ENCODE data around the gene NRG3.

Gene NRG3

DNA sequence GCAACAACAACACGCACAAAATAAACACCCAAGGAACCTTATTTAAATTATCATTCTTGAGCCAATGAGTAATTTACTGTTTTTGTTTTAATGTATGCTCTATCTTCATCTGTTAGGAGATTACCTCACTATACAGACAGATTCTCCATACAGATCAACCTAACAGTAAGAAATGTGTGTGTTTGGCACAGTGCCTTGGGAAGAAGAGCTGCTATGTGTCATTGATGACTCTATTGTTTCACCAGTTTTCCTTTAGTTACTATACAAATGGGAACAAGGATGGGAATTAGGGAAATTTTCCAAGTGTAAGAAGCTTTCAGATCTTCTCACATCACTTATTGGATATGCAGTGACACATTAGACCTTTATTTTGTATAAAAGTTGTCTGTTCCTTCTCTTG, 640.3 kb downstream of the NRG3 start:
- TF ChIP-seq ZFP30 (CRISPR knock-in tag; IDR thresholded peaks at IDR 0.05): no peak
- TF ChIP-seq SNAI2 (CRISPR knock-in tag; IDR thresholded peaks at IDR 0.05): no peak
- TF ChIP-seq TOX (CRISPR knock-in tag; IDR thresholded peaks at IDR 0.05; ENCODE audit: borderline replicate concordance): no peak
- no peak for TF ChIP-seq BACH2 (CRISPR knock-in tag; IDR thresholded peaks at IDR 0.05; ENCODE audit: borderline replicate concordance)
- TF ChIP-seq PPARA (CRISPR knock-in tag; IDR thresholded peaks at IDR 0.05; ENCODE audit: borderline replicate concordance): no peak
- TF ChIP-seq OSR1 (CRISPR knock-in tag; IDR thresholded peaks at IDR 0.05): no peak
- no peak for TF ChIP-seq ZNF8 (CRISPR knock-in tag; IDR thresholded peaks at IDR 0.05)
- no peak for ATAC-seq

DNA sequence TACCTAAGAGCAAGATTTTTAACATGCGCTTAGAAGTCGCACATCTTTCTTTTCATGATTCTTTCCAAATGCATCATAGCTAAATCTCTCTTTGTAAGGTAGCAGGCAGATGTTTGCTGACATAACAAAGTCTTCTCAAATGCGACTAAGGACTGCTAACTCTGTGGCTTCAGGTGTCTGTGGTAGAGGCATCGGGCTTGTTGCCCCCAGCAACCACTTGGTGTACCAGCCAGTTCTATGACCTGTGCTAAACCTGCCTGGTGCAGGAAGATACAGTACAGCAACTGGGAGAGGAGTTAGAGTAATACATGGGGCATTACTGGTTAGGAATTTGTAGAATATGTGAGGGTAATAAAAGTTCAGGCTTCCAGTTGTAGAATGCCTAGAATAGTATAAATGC, 654.1 kb downstream of the NRG3 start:
- ATAC-seq: no peak
- TF ChIP-seq ZC3H10 (CRISPR knock-in tag; IDR thresholded peaks at IDR 0.05): no peak
- no peak for TF ChIP-seq ZFP3 (CRISPR knock-in tag; IDR thresholded peaks at IDR 0.05)
- TF ChIP-seq ZNF565 (CRISPR knock-in tag; conservative IDR thresholded peaks at IDR 0.05; ENCODE audit: low read depth): no peak
- no peak for TF ChIP-seq RARB (CRISPR knock-in tag; IDR thresholded peaks at IDR 0.05)
- TF ChIP-seq, protein P1, sequence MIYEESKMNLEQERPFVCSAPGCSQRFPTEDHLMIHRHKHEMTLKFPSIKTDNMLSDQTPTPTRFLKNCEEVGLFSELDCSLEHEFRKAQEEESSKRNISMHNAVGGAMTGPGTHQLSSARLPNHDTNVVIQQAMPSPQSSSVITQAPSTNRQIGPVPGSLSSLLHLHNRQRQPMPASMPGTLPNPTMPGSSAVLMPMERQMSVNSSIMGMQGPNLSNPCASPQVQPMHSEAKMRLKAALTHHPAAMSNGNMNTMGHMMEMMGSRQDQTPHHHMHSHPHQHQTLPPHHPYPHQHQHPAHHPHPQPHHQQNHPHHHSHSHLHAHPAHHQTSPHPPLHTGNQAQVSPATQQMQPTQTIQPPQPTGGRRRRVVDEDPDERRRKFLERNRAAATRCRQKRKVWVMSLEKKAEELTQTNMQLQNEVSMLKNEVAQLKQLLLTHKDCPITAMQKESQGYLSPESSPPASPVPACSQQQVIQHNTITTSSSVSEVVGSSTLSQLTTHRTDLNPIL (CRISPR knock-in tag; IDR thresholded peaks at IDR 0.05; ENCODE audit: low read depth): no peak
- TF ChIP-seq, protein P2, sequence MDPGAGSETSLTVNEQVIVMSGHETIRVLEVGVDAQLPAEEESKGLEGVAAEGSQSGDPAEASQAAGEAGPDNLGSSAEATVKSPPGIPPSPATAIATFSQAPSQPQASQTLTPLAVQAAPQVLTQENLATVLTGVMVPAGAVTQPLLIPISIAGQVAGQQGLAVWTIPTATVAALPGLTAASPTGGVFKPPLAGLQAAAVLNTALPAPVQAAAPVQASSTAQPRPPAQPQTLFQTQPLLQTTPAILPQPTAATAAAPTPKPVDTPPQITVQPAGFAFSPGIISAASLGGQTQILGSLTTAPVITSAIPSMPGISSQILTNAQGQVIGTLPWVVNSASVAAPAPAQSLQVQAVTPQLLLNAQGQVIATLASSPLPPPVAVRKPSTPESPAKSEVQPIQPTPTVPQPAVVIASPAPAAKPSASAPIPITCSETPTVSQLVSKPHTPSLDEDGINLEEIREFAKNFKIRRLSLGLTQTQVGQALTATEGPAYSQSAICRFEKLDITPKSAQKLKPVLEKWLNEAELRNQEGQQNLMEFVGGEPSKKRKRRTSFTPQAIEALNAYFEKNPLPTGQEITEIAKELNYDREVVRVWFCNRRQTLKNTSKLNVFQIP (CRISPR knock-in tag; IDR thresholded peaks at IDR 0.05; ENCODE audit: borderline replicate concordance, low read depth): no peak
- TF ChIP-seq, protein P3, sequence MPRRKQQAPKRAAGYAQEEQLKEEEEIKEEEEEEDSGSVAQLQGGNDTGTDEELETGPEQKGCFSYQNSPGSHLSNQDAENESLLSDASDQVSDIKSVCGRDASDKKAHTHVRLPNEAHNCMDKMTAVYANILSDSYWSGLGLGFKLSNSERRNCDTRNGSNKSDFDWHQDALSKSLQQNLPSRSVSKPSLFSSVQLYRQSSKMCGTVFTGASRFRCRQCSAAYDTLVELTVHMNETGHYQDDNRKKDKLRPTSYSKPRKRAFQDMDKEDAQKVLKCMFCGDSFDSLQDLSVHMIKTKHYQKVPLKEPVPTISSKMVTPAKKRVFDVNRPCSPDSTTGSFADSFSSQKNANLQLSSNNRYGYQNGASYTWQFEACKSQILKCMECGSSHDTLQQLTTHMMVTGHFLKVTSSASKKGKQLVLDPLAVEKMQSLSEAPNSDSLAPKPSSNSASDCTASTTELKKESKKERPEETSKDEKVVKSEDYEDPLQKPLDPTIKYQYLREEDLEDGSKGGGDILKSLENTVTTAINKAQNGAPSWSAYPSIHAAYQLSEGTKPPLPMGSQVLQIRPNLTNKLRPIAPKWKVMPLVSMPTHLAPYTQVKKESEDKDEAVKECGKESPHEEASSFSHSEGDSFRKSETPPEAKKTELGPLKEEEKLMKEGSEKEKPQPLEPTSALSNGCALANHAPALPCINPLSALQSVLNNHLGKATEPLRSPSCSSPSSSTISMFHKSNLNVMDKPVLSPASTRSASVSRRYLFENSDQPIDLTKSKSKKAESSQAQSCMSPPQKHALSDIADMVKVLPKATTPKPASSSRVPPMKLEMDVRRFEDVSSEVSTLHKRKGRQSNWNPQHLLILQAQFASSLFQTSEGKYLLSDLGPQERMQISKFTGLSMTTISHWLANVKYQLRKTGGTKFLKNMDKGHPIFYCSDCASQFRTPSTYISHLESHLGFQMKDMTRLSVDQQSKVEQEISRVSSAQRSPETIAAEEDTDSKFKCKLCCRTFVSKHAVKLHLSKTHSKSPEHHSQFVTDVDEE (CRISPR knock-in tag; IDR thresholded peaks at IDR 0.05): no peak
- no peak for TF ChIP-seq CSDC2 (CRISPR knock-in tag; IDR thresholded peaks at IDR 0.05)

DNA sequence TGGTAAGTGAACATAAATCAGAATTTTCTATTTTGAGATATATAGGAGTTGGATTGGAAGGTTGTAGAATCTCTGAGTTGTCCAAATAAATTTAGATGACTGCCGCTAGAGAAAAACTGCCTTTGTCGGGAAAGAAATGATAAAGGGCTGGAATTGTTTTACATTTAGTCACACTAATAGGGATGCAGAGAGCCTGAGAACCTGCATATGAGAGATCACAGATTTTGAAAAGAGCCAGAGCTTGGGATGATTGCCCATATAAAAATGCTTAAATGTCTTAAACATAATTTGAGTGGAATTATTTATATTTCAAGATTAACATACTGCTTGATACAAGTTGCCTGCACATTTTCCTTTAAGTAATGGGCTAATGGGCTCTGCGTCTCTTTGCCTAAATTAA, 660.5 kb downstream of the NRG3 start:
- peak; percentile 88 for ATAC-seq
- peak; percentile 37; the same call in 1 of the 2 replicates for TF ChIP-seq TCF4 (CRISPR knock-in tag; IDR thresholded peaks at IDR 0.05; ENCODE audit: borderline replicate concordance)
- TF ChIP-seq GLIS3 (CRISPR knock-in tag; IDR thresholded peaks at IDR 0.05): peak; percentile 46; the same call in 1 of the 2 replicates
- TF ChIP-seq, protein P1 (CRISPR knock-in tag; IDR thresholded peaks at IDR 0.05; ENCODE audit: low read depth): peak; percentile 91
- TF ChIP-seq ZFP30 (CRISPR knock-in tag; IDR thresholded peaks at IDR 0.05): no peak
- TF ChIP-seq ISL1 (CRISPR knock-in tag; IDR thresholded peaks at IDR 0.05): peak; percentile 98
- TF ChIP-seq BACH2 (CRISPR knock-in tag; IDR thresholded peaks at IDR 0.05; ENCODE audit: borderline replicate concordance): no peak
- no peak for TF ChIP-seq OSR1 (CRISPR knock-in tag; IDR thresholded peaks at IDR 0.05)
- no peak for TF ChIP-seq ESRRG (CRISPR knock-in tag; IDR thresholded peaks at IDR 0.05)
- peak; percentile 86; the same call in 1 of the 2 replicates for TF ChIP-seq ZC3H10 (CRISPR knock-in tag; IDR thresholded peaks at IDR 0.05)
- no peak for TF ChIP-seq ARNTL (CRISPR knock-in tag; IDR thresholded peaks at IDR 0.05; ENCODE audit: borderline replicate concordance, low read depth)
- TF ChIP-seq, protein P3 (CRISPR knock-in tag; IDR thresholded peaks at IDR 0.05): 0 out of 2 replicates have a peak, but pooled peaks have one; percentile 62
- 0 out of 2 replicates have a peak, but pooled peaks have one; percentile 51 for TF ChIP-seq RARB (CRISPR knock-in tag; IDR thresholded peaks at IDR 0.05)
- 0 out of 2 replicates have a peak, but pooled peaks have one; percentile 33 for TF ChIP-seq SNAI2 (CRISPR knock-in tag; IDR thresholded peaks at IDR 0.05)
- peak; percentile 39; the same call in 1 of the 2 replicates for TF ChIP-seq TOX (CRISPR knock-in tag; IDR thresholded peaks at IDR 0.05; ENCODE audit: borderline replicate concordance)
- TF ChIP-seq, protein P4, sequence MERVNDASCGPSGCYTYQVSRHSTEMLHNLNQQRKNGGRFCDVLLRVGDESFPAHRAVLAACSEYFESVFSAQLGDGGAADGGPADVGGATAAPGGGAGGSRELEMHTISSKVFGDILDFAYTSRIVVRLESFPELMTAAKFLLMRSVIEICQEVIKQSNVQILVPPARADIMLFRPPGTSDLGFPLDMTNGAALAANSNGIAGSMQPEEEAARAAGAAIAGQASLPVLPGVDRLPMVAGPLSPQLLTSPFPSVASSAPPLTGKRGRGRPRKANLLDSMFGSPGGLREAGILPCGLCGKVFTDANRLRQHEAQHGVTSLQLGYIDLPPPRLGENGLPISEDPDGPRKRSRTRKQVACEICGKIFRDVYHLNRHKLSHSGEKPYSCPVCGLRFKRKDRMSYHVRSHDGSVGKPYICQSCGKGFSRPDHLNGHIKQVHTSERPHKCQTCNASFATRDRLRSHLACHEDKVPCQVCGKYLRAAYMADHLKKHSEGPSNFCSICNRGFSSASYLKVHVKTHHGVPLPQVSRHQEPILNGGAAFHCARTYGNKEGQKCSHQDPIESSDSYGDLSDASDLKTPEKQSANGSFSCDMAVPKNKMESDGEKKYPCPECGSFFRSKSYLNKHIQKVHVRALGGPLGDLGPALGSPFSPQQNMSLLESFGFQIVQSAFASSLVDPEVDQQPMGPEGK (CRISPR knock-in tag; IDR thresholded peaks at IDR 0.05; ENCODE audit: borderline replicate concordance): peak; percentile 64; the same call in 1 of the 2 replicates
- TF ChIP-seq ZFP3 (CRISPR knock-in tag; IDR thresholded peaks at IDR 0.05): no peak
- TF ChIP-seq, protein P2 (CRISPR knock-in tag; IDR thresholded peaks at IDR 0.05; ENCODE audit: borderline replicate concordance, low read depth): 0 out of 2 replicates have a peak, but pooled peaks have one; percentile 56
